HEK293 (cell line): Measurements from ENCODE around the gene ATXN1L.
A peak's percentile ranks its signal among the peaks of the same experiment; 100 is the strongest.

ENCODE experiments used
- FEZF1 ChIP-seq: fragments of 450-650 bp; formaldehyde crosslinking; IDR thresholded peaks from 2 replicates; pipeline ENCODE4 v1.5.1; 2016; ENCODE audit warnings: missing biosample characterization, missing genetic modification characterization
- MEIS1 ChIP-seq: sonication (generic); formaldehyde crosslinking; IDR thresholded peaks from 2 replicates; pipeline ENCODE4 v1.8.1; 2022; ENCODE audit warnings: missing genetic modification reagents, mild to moderate bottlenecking, borderline replicate concordance
- MZF1 ChIP-seq: fragments of 450-650 bp; formaldehyde crosslinking; IDR thresholded peaks from 2 replicates; pipeline ENCODE4 v1.5.1; 2017; ENCODE audit warnings: missing biosample characterization, missing genetic modification characterization, borderline replicate concordance
- OSR2 ChIP-seq: fragments of 450-650 bp; formaldehyde crosslinking; IDR thresholded peaks from 2 replicates; pipeline ENCODE4 v1.5.1; 2016; ENCODE audit warnings: missing biosample characterization, missing genetic modification characterization
- YY2 ChIP-seq: fragments of 450-650 bp; formaldehyde crosslinking; IDR thresholded peaks from 2 replicates; pipeline ENCODE4 v1.5.1; 2016; ENCODE audit warnings: missing biosample characterization, missing genetic modification characterization
- ZBTB17 ChIP-seq: fragments of 450-650 bp; formaldehyde crosslinking; IDR thresholded peaks from 2 replicates; pipeline ENCODE4 v1.5.1; 2016; ENCODE audit warnings: missing biosample characterization, missing genetic modification characterization
- ZBTB8A ChIP-seq: fragments of 450-650 bp; formaldehyde crosslinking; IDR thresholded peaks from 2 replicates; pipeline ENCODE4 v1.5.1; 2016; ENCODE audit warnings: missing biosample characterization, missing genetic modification characterization
- ZNF112 ChIP-seq: fragments of 450-650 bp; formaldehyde crosslinking; IDR thresholded peaks from 2 replicates; pipeline ENCODE4 v1.5.0; 2017; ENCODE audit warnings: missing biosample characterization, missing genetic modification characterization
- ZNF138 ChIP-seq: fragments of 450-650 bp; formaldehyde crosslinking; IDR thresholded peaks from 2 replicates; pipeline ENCODE4 v1.5.1; 2016; ENCODE audit warnings: missing biosample characterization, missing genetic modification characterization, borderline replicate concordance
- ZNF223 ChIP-seq: fragments of 450-650 bp; formaldehyde crosslinking; IDR thresholded peaks from 2 replicates; pipeline ENCODE4 v1.5.1; 2016; ENCODE audit warnings: missing biosample characterization, missing genetic modification characterization
- ZNF23 ChIP-seq: fragments of 450-650 bp; formaldehyde crosslinking; IDR thresholded peaks from 2 replicates; pipeline ENCODE4 v1.5.1; 2016; ENCODE audit warnings: missing biosample characterization, missing genetic modification characterization, borderline replicate concordance
- ZNF239 ChIP-seq: fragments of 450-650 bp; formaldehyde crosslinking; IDR thresholded peaks from 2 replicates; pipeline ENCODE4 v1.5.1; 2016; ENCODE audit warnings: missing biosample characterization, missing genetic modification characterization
- ZNF302 ChIP-seq: fragments of 450-650 bp; formaldehyde crosslinking; IDR thresholded peaks from 2 replicates; pipeline ENCODE4 v1.5.1; 2016; ENCODE audit warnings: missing biosample characterization, missing genetic modification characterization, low read depth
- ZNF48 ChIP-seq: fragments of 450-650 bp; formaldehyde crosslinking; IDR thresholded peaks from 2 replicates; pipeline ENCODE4 v1.5.1; 2016; ENCODE audit warnings: missing biosample characterization, missing genetic modification characterization
- ZNF561 ChIP-seq: fragments of 450-650 bp; IDR thresholded peaks from 2 replicates; pipeline ENCODE4 v1.5.1; 2018; ENCODE audit warnings: missing biosample characterization, missing genetic modification characterization, borderline replicate concordance
- ZNF623 ChIP-seq: fragments of 450-650 bp; formaldehyde crosslinking; IDR thresholded peaks from 2 replicates; pipeline ENCODE4 v1.5.1; 2016; ENCODE audit warnings: missing biosample characterization, missing genetic modification characterization
- ZNF777 ChIP-seq: fragments of 450-650 bp; formaldehyde crosslinking; IDR thresholded peaks from 2 replicates; pipeline ENCODE4 v1.5.1; 2017; ENCODE audit warnings: missing biosample characterization, missing genetic modification characterization, borderline replicate concordance
- TF ChIP-seq, protein P1 (sequence below): fragments of 450-650 bp; formaldehyde crosslinking; IDR thresholded peaks from 2 replicates; pipeline ENCODE4 v1.5.1; 2016; ENCODE audit warnings: missing biosample characterization, missing genetic modification characterization
- TF ChIP-seq, protein P2 (sequence below): fragments of 450-650 bp; formaldehyde crosslinking; IDR thresholded peaks from 2 replicates; pipeline ENCODE4 v1.5.1; 2017; ENCODE audit warnings: missing biosample characterization, missing genetic modification characterization
- TF ChIP-seq, protein P3 (sequence below): fragments of 450-650 bp; formaldehyde crosslinking; IDR thresholded peaks from 2 replicates; pipeline ENCODE4 v1.5.1; 2017; ENCODE audit warnings: missing biosample characterization, missing genetic modification characterization
- TF ChIP-seq, protein P4 (sequence below): fragments of 450-650 bp; formaldehyde crosslinking; IDR thresholded peaks from 2 replicates; pipeline ENCODE4 v1.5.1; 2016; ENCODE audit warnings: missing biosample characterization, missing genetic modification characterization
- TF ChIP-seq, protein P5 (sequence below): sonication (generic); formaldehyde crosslinking; IDR thresholded peaks from 2 replicates; pipeline ENCODE4 v1.8.1; 2022; ENCODE audit warnings: mild to moderate bottlenecking, moderate library complexity, missing genetic modification reagents
- TF ChIP-seq, protein P6 (sequence below): fragments of 450-650 bp; formaldehyde crosslinking; IDR thresholded peaks from 2 replicates; pipeline ENCODE4 v1.5.1; 2016; ENCODE audit warnings: missing biosample characterization, missing genetic modification characterization
- TF ChIP-seq, protein P7 (sequence below): fragments of 450-650 bp; formaldehyde crosslinking; IDR thresholded peaks from 2 replicates; pipeline ENCODE4 v1.5.1; 2016; ENCODE audit warnings: missing biosample characterization, missing genetic modification characterization
- TF ChIP-seq, protein P8 (sequence below): fragments of 450-650 bp; formaldehyde crosslinking; IDR thresholded peaks from 2 replicates; pipeline ENCODE4 v1.5.1; 2016; ENCODE audit warnings: missing biosample characterization, missing genetic modification characterization

Gene ATXN1L

DNA sequence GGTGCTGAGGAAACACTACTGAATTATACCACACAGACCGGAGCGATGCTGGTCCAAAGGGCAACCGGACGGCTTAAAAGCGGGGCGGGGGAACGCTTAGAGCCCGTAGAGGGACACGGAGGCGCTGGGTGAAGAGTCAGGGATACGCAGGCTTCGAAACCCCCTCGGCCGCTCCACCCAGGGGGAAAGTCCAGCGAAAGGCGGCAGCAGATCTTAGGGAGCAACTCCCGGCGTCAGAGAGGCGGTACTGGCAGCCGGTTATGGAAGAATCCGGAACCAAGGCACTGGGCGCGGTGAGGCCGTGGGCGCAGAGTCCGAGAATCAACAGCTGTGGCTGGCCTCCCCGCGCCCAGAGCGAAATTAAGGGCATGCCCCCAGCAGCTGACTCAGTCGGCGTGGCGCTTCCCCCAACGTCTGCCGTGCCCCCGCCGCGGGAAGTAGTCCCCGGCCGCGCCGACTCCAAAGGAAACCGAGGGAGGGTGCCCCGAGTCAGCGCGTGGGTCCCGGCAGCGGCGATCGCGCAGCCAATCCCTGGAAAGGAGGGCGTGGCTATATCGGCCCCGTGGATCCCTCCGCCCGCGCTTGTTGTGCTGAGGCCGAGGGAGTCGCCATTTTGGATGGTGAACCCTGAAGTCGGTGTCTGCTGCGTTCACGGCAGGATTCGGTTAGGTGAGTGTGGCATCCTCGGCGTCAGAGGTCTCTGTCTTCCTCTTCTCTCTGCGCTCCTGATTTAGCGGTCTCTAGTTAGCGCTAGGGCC is 49.3 kb downstream of the ATXN1L start, which contains the start of gene IST1 (continued):
- no peak for TF ChIP-seq ZNF239 (tag by site-specific recombination)
- peak; percentile 40; the same call in 1 of the 2 replicates for TF ChIP-seq ZNF777
- 0 out of 2 replicates have a peak, but pooled peaks have one; percentile 57 for TF ChIP-seq MZF1 (tag by site-specific recombination)
- 0 out of 2 replicates have a peak, but pooled peaks have one; percentile 14 for TF ChIP-seq OSR2 (tag by site-specific recombination)
- TF ChIP-seq, protein P1, sequence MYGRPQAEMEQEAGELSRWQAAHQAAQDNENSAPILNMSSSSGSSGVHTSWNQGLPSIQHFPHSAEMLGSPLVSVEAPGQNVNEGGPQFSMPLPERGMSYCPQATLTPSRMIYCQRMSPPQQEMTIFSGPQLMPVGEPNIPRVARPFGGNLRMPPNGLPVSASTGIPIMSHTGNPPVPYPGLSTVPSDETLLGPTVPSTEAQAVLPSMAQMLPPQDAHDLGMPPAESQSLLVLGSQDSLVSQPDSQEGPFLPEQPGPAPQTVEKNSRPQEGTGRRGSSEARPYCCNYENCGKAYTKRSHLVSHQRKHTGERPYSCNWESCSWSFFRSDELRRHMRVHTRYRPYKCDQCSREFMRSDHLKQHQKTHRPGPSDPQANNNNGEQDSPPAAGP (tag by site-specific recombination) = peak; percentile 94
- TF ChIP-seq ZNF561 (tag by site-specific recombination) = peak; percentile 98
- TF ChIP-seq, protein P2, sequence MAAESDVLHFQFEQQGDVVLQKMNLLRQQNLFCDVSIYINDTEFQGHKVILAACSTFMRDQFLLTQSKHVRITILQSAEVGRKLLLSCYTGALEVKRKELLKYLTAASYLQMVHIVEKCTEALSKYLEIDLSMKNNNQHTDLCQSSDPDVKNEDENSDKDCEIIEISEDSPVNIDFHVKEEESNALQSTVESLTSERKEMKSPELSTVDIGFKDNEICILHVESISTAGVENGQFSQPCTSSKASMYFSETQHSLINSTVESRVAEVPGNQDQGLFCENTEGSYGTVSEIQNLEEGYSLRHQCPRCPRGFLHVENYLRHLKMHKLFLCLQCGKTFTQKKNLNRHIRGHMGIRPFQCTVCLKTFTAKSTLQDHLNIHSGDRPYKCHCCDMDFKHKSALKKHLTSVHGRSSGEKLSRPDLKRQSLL (tag by site-specific recombination) = no peak
- TF ChIP-seq, protein P3, sequence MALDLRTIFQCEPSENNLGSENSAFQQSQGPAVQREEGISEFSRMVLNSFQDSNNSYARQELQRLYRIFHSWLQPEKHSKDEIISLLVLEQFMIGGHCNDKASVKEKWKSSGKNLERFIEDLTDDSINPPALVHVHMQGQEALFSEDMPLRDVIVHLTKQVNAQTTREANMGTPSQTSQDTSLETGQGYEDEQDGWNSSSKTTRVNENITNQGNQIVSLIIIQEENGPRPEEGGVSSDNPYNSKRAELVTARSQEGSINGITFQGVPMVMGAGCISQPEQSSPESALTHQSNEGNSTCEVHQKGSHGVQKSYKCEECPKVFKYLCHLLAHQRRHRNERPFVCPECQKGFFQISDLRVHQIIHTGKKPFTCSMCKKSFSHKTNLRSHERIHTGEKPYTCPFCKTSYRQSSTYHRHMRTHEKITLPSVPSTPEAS (tag by site-specific recombination) = no peak
- TF ChIP-seq ZBTB17 = peak; percentile 84
- TF ChIP-seq, protein P4, sequence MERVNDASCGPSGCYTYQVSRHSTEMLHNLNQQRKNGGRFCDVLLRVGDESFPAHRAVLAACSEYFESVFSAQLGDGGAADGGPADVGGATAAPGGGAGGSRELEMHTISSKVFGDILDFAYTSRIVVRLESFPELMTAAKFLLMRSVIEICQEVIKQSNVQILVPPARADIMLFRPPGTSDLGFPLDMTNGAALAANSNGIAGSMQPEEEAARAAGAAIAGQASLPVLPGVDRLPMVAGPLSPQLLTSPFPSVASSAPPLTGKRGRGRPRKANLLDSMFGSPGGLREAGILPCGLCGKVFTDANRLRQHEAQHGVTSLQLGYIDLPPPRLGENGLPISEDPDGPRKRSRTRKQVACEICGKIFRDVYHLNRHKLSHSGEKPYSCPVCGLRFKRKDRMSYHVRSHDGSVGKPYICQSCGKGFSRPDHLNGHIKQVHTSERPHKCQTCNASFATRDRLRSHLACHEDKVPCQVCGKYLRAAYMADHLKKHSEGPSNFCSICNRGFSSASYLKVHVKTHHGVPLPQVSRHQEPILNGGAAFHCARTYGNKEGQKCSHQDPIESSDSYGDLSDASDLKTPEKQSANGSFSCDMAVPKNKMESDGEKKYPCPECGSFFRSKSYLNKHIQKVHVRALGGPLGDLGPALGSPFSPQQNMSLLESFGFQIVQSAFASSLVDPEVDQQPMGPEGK = peak; percentile 99
- TF ChIP-seq FEZF1 (tag by site-specific recombination) = no peak; the same call in 1 of the 2 replicates
- TF ChIP-seq ZNF48 (tag by site-specific recombination) = no peak
- no peak for TF ChIP-seq ZNF223
- peak; percentile 23; the same call in 1 of the 2 replicates for TF ChIP-seq ZNF623 (tag by site-specific recombination)
- TF ChIP-seq ZNF112 (tag by site-specific recombination) = no peak
- TF ChIP-seq, protein P5, sequence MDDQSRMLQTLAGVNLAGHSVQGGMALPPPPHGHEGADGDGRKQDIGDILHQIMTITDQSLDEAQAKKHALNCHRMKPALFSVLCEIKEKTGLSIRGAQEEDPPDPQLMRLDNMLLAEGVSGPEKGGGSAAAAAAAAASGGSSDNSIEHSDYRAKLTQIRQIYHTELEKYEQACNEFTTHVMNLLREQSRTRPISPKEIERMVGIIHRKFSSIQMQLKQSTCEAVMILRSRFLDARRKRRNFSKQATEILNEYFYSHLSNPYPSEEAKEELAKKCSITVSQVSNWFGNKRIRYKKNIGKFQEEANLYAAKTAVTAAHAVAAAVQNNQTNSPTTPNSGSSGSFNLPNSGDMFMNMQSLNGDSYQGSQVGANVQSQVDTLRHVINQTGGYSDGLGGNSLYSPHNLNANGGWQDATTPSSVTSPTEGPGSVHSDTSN (CRISPR knock-in tag) = peak; percentile 53; the same call in 1 of the 2 replicates
- TF ChIP-seq, protein P6, sequence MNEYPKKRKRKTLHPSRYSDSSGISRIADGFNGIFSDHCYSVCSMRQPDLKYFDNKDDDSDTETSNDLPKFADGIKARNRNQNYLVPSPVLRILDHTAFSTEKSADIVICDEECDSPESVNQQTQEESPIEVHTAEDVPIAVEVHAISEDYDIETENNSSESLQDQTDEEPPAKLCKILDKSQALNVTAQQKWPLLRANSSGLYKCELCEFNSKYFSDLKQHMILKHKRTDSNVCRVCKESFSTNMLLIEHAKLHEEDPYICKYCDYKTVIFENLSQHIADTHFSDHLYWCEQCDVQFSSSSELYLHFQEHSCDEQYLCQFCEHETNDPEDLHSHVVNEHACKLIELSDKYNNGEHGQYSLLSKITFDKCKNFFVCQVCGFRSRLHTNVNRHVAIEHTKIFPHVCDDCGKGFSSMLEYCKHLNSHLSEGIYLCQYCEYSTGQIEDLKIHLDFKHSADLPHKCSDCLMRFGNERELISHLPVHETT (tag by site-specific recombination) = peak; percentile 88
- TF ChIP-seq ZBTB8A (tag by site-specific recombination) = peak; percentile 83
- TF ChIP-seq, protein P7, sequence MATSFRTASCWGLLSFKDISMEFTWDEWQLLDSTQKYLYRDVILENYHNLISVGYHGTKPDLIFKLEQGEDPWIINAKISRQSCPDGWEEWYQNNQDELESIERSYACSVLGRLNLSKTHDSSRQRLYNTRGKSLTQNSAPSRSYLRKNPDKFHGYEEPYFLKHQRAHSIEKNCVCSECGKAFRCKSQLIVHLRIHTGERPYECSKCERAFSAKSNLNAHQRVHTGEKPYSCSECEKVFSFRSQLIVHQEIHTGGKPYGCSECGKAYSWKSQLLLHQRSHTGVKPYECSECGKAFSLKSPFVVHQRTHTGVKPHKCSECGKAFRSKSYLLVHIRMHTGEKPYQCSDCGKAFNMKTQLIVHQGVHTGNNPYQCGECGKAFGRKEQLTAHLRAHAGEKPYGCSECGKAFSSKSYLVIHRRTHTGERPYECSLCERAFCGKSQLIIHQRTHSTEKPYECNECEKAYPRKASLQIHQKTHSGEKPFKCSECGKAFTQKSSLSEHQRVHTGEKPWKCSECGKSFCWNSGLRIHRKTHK = no peak
- no peak for TF ChIP-seq MEIS1 (CRISPR knock-in tag)
- TF ChIP-seq ZNF23 = no peak
- TF ChIP-seq, protein P8, sequence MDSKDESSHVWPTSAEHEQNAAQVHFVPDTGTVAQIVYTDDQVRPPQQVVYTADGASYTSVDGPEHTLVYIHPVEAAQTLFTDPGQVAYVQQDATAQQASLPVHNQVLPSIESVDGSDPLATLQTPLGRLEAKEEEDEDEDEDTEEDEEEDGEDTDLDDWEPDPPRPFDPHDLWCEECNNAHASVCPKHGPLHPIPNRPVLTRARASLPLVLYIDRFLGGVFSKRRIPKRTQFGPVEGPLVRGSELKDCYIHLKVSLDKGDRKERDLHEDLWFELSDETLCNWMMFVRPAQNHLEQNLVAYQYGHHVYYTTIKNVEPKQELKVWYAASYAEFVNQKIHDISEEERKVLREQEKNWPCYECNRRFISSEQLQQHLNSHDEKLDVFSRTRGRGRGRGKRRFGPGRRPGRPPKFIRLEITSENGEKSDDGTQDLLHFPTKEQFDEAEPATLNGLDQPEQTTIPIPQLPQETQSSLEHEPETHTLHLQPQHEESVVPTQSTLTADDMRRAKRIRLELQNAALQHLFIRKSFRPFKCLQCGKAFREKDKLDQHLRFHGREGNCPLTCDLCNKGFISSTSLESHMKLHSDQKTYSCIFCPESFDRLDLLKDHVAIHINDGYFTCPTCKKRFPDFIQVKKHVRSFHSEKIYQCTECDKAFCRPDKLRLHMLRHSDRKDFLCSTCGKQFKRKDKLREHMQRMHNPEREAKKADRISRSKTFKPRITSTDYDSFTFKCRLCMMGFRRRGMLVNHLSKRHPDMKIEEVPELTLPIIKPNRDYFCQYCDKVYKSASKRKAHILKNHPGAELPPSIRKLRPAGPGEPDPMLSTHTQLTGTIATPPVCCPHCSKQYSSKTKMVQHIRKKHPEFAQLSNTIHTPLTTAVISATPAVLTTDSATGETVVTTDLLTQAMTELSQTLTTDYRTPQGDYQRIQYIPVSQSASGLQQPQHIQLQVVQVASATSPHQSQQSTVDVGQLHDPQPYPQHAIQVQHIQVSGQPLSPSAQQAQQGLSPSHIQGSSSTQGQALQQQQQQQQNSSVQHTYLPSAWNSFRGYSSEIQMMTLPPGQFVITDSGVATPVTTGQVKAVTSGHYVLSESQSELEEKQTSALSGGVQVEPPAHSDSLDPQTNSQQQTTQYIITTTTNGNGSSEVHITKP (tag by site-specific recombination) = peak; percentile 93
- no peak for TF ChIP-seq ZNF302 (tag by site-specific recombination)
- no peak for TF ChIP-seq ZNF138 (tag by site-specific recombination)
- peak; percentile 90 for TF ChIP-seq YY2 (tag by site-specific recombination)
